ENCODE results near the gene SH3TC2.

Gene SH3TC2

GRCh38 chr5:148970228-148970627, 92.6 kb downstream of the SH3TC2 start:
- peak; percentile 75 for DNase-seq (ENCODE audit: low spot score)

- DNase-seq (ENCODE audit: low spot score), result no peak
These were observed 93.6 kb downstream of the SH3TC2 start for GRCh38 chr5:148969291-148969690.

- DNase-seq (ENCODE audit: low spot score), result no peak
These were observed 94.6 kb downstream of the SH3TC2 start for GRCh38 chr5:148968311-148968710.

- no peak for DNase-seq (ENCODE audit: low spot score)
These were observed 95.1 kb downstream of the SH3TC2 start for GRCh38 chr5:148967783-148968182.

GRCh38 chr5:148966938-148967337, 95.9 kb downstream of the SH3TC2 start:
- no peak for DNase-seq (ENCODE audit: low spot score)

- DNase-seq (ENCODE audit: low spot score), result no peak
These were observed 96.5 kb downstream of the SH3TC2 start for GRCh38 chr5:148966348-148966747.

- DNase-seq (ENCODE audit: low spot score), result no peak
These were observed 97.2 kb downstream of the SH3TC2 start for GRCh38 chr5:148965511-148966265.

GRCh38 chr5:148963664-148964063, 99.2 kb downstream of the SH3TC2 start:
- no peak for DNase-seq (ENCODE audit: low spot score)

GRCh38 chr5:148962761-148963324, 100.0 kb downstream of the SH3TC2 start:
- DNase-seq (ENCODE audit: low spot score), result no peak

GRCh38 chr5:148962200-148962550, 100.7 kb downstream of the SH3TC2 start:
- no peak for DNase-seq (ENCODE audit: low spot score)

- DNase-seq (ENCODE audit: low spot score), result no peak
These were observed 101.3 kb downstream of the SH3TC2 start for GRCh38 chr5:148961261-148962199.

GRCh38 chr5:148960070-148960769, 102.6 kb downstream of the SH3TC2 start:
- no peak for DNase-seq (ENCODE audit: low spot score)

GRCh38 chr5:148957591-148958202, 105.2 kb downstream of the SH3TC2 start:
- DNase-seq (ENCODE audit: low spot score), result peak; percentile 35

GRCh38 chr5:148956477-148957385, 106.1 kb downstream of the SH3TC2 start:
- DNase-seq (ENCODE audit: low spot score), result no peak

Data from Ammon's horn (tissue), 1 donor.